GM18502 (cell line): ENCODE data around the gene BCKDK.

Experiments
- ATAC-seq: cut with Tn5 transposase; IDR thresholded peaks from one replicate; pipeline ENCODE4 v1.9.1; 2021; ENCODE audit warnings: mild to moderate bottlenecking; ENCODE audit not compliant: unreplicated experiment, poor library complexity

The BCKDK gene

DNA sequence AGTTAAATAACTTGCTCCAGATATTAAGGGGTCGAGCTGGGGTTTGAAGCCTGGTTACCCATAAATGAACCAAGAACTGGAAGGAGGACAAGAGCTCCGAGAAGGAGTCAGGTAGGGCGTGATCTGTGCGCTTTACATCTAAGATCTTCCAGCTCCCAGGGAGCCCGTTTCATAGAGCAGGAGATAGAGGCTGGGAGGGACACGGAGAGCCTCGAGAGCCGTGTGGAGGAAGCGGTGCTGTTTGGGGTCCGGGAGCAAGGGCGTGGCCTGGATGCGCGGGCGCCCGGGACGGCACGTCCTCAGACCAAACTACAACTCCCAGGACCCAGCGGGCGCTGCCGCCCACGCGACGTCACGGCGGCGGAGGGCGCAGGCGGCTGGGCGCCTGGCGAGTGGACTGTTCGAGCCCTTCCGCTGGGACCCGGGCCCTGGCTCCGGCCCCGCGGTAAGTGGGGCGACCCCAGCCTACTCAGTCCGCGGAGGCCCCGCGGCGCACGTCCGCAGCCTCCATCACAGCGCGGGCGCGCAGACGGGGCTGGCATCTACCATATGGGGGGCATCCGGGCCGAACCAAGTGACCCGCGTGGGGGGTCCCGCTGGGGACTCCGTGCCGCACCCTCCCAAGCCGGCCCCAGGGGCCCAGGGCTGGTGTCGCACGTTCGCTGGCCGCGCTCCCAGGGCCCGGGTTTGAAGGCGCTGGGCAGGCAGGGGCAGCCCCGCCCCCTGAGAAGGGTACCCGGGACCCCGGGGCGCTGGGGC is at the start of gene BCKDK:
TSS of gene BCKDK (plus strand) at position 352 of the 759 bp plus-strand sequence. CDS start 838 bp downstream, outside the sequence.
- ATAC-seq = peak; percentile 85

DNA sequence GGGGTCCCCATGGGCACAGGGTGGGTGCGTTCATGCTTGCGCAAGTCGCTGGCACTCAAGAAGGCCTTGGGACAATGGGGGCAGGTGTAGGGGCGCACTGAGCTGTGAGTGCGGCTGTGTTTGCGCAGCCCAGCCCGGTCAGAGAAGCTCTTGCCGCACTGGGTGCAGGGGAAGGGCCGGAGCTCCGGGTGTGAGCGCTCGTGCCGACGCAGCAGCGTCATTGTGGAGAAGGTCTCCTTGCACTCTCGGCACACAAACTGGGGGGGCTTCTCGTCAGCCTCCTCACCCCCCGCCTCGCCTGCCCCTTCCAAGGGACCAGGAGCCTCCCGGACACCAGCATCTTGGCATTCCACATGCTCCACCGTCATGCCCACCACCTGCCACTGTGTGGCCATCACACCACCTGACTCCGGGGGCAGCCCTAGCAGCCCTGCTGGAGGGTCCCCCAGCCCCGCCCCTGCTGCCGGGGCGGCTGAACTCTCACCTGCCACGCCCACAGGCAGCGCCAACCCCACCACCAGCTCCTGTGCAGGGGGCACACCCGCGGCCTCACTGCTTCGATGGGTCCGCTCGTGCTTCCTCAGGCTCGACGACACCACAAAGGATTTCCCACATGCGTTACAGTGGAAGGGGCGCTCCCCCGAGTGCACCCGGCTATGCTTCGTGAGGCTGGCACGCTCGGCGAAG is 46.9 kb upstream of the BCKDK start:
- ATAC-seq = no peak

DNA sequence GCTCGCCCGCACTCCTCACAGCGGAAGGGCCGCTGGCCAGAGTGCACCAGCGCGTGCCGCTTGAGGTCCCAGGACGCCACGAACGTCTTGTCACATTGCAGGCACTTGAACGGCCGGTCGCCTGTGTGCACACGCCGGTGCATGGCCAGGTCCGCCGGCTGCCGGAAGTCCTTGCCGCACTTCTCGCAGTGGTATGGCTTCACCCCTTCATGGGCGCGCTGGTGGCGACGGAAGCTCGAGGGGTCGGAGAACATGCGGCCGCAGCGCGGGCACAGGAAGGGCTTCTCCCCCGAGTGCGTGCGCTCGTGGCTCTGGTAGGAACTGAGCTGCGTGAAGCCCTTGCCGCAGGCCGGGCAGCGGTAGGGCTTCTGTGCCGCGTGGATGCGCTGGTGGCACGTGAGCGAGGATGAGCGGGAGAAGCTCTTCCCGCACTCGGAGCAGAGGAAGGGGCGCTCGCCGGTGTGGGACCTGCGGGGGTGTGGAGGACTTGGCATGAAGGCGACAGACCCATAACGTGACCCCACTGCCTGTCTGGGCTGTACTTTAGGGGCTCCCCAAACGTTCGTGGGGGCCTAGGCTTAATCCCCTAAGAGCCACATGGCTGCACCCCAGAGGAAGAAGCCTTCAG is 46.3 kb upstream of the BCKDK start:
- ATAC-seq = no peak

DNA sequence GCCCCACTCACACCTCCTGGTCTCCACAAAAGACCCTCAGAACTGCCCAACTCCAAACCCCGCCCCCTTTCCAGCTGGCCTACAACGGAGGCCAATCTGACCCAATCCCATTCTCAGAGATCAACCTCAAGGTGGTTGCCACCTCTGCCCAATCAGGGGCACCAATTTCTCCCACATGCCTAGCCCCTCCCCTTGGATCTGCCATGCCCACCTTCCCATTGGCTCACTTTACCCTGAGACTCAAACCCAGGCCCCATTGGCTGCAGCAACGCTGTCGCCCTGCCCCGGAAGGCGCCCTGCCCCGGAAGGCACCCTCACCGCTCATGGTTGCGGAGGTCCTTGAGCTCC is 44.7 kb upstream of the BCKDK start:
- ATAC-seq = no peak

DNA sequence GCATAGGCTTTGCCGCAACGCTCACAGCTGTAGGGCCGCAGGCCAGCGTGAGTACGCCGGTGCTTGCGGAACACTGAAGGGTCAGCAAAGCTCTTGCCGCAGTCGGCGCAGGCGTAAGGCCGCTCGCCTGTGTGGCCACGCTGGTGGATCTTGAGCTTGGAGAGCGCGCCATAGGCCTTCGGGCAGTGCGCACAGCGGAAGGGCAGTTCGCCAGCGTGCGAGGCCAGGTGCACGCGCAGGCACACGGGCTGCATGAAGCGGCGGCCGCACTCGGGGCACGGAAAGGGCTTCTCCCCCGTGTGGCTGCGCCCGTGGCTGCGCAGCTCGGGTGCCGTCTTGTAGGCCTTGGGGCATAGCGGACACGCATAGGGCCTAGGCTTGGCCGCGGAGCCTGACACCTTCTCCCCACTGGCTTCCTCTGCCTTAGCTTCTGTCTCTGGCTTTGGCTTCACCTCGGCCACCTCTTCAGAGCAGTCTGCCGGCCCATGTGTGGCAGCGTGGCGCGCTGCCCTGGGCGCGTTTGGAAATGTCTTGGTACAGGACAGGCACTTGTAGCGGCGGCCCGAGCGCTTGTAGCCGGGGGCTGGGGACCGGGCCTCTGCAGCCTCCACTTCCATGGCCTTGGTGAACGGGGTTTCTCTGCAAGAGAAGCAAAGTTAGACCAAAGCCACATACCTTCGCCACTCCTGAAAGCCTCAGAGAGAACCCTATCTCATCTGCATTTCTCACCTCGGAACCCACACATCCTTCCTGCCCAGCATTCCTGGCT is 44.2 kb upstream of the BCKDK start:
- no peak for ATAC-seq

DNA sequence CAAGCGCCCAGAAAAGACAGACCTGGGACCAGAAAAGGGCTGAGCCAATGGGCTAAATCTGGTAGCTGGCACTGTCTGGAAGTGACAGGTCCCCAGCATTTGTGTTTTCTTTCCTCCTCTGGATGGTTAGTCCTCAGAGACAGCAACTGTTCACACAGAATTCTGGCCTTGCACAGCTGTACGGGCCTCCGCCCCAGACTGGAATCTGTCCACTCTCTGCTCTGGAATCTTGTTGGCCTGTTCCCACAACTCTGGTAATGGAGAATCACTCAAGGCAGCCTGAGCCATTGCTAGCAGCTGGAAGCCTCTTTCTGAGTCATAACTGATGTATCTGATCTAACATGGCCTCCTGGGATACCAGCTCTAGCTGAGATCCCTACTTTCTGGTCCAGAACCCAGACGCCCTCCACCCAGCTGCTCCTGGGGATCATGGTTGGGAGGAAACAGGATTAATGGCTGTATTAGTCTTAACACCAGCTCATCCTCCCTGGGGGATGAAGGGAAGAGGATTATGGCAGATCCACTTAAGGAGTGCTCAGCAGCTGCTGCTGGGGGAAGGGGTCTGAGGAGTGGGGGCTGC is 43.2 kb upstream of the BCKDK start:
- no peak for ATAC-seq

DNA sequence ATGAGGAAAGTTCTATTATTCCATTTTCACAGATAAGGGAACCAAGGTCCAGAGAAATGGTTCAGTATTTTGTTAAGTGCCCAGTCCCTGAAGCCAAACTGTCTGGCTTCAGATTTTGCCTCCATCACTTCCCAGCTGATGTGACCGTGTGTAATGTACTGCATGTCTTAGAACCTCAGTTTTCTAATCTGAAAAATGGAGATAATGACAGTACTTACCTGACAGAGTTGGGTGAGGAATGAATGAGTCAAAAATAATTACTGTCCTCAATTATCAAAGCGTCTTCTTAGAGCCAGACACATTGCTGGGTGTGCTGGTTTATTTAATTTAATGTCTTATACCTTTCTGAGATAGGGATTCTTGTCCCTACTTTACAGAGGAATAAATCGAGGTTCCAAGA is 40.8 kb upstream of the BCKDK start:
- no peak for ATAC-seq

DNA sequence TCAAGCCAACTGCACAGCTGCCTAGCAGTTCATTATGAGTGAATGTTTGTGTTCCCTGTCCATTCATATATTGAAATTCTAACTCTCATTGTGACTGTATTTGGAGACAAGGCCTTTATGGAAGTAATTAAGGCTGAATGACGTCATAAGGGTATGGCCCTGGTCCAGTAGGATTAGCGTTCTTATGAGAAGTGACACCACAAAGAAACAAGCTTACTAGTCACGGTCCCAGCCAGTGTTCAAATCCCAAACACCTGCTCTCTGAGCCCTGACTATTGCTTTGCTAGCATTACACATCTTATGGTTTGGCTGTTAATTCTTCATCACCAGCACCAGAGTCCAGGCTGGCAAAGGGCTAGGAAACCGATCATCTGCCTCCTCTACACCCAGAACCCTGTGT is 36.3 kb upstream of the BCKDK start:
- ATAC-seq = no peak

DNA sequence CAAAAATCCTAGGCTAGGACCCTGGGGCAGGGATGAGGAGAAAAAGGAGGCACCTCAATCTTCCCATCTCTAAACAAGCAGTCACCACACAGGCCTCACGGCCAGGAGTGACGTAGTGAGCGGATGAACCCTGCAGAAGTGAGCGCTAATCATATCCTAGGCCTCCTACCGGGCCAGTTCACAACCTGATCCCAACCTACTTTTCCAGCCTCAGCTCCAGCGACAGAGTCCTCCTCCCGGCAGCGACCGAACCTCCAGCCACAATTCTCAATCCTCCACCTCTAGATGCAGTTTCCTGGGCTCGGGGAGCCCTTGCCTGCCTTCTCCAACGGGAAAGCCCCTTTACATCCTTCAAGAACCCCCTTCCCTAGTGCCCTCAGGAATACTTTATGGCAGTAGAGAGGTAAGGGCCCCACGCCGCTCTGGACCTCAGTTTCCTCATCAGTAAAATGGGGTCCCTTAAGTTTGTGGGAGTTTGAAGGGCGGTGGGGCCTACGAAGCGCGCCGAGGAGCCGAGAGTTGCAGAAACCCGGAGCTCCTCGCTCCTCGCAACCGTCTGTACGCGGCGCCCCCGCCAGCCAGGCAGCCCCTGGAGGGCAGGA is 35.5 kb upstream of the BCKDK start:
- ATAC-seq = peak; percentile 3

DNA sequence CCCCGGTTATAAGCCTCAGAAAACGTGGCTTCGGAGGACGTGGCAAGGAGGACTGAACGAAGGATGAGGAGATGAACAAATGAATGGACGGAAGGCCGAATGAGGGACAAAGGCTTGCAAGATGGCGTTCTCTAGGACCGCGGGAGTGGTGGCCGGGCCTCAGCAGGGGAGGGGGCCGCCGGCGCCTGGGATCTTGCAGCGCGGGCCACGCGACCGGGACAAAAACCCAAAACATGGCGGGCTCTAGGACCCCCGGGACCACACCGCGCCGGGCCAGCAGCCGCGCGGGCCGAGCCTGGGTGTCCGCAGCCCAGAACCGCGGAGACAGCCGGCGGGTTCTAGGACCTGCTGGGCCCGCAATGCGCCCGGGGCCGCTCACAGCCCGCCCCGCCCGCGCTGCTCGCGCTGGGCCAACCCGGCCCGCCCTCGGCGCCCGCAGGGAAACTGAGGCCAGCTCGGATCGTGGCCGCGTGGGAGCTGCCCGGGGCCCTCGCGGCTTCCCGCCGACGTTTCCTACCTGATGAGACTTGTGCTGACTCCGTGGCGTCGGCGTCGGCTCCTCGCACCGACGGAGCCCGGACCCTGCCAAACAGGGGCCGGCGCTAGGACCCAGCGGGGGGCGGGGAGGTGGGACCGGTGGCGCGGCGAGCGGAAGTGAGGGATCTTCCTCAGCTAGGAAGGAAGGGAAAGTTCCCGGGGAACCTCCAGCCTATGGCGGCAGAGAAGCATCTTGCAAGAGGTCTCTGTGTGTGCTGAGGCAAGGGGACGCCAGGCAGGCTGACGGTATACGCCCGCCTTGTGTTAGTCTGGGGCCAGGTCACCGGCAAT is 34.8 kb upstream of the BCKDK start:
- ATAC-seq = peak; percentile 54

DNA sequence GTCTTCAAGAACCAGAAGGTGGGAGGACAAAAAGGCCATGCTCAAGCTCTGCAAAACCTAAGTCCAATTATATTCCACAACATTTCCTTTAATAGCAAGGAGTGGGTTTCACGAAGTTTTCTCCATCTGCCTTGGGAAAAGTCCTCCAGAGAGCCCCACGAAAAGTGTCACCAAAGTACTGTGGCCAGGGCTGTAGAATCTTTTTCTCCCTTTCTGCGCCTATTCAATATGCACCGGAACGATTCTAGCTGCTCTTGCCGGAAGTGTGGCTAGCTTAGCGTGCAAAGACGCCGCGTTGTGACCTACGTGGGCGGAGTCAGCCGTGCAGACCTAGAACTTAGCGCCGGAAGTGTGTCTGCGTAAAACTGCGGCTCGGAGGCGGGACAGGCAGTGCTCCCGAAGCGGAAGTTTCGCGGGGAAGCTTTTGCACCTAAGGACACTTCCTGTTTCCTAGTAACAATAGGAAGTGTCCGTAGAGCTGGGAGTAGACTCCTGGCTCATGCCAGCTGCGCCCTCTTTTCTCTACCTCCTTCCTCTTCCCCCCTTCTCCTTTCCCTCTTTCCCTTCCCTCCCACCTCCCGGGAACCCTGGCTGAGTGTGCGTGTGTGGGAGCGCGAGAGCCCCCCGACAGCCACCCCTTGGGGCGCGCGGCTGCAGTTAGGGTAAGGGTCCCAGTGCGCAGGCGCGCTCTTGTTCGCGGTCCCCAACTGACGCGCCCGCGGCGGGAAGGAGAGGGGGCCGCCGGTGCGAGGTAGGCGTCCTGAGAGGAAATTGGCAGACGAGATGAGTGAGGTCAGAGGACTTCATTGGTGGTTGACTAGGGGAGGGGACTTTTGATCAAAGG is 34.0 kb upstream of the BCKDK start, which contains the start of the genes ZNF646 and ZNF668:
TSS of gene ZNF646 (plus strand) at position 453 of the 844 bp plus-strand sequence. CDS start 1,903 bp downstream, outside the sequence.
TSS of gene ZNF668 (minus strand) at position 271 of the 844 bp plus-strand sequence. CDS start 9,781 bp downstream, outside the sequence.
- peak; percentile 77 for ATAC-seq

DNA sequence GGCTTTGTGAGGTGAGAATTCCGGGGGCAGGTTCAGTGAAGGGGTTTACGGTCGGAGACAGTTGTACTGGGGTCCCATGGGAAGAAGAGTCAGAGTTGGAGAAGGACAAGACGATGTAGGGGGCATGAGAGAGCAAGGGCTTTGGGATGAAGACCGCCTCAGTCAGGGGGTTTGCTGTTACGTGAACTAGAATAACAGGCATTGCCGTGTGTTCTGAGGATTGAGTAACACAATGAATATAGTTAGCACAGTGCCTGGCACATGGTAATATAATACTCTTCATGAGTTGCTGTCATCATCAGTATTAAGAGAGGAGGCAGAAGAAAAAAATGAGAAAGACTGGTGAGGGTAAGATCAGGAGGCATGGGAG is 33.4 kb upstream of the BCKDK start:
- no peak for ATAC-seq

DNA sequence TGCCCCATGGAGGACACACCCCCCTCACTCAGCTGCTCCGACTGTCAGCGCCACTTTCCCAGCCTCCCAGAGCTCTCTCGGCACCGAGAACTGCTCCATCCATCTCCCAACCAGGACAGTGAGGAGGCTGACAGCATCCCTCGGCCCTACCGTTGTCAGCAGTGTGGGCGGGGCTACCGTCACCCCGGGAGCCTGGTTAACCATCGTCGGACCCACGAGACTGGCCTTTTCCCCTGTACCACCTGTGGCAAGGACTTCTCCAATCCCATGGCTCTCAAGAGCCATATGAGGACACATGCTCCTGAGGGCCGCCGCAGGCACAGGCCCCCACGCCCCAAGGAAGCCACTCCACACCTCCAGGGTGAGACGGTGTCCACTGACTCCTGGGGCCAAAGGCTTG is 31.9 kb upstream of the BCKDK start:
- ATAC-seq = no peak

DNA sequence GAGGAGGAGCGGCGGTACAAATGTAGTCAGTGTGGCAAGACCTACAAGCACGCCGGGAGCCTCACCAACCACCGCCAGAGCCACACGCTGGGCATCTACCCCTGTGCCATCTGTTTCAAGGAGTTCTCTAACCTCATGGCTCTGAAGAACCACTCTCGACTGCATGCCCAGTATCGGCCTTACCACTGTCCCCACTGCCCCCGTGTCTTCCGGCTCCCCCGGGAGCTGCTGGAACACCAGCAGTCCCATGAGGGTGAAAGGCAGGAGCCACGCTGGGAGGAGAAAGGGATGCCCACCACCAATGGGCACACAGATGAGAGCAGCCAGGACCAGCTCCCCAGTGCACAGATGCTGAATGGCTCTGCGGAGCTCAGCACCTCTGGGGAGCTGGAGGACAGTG is 31.2 kb upstream of the BCKDK start:
- no peak for ATAC-seq

DNA sequence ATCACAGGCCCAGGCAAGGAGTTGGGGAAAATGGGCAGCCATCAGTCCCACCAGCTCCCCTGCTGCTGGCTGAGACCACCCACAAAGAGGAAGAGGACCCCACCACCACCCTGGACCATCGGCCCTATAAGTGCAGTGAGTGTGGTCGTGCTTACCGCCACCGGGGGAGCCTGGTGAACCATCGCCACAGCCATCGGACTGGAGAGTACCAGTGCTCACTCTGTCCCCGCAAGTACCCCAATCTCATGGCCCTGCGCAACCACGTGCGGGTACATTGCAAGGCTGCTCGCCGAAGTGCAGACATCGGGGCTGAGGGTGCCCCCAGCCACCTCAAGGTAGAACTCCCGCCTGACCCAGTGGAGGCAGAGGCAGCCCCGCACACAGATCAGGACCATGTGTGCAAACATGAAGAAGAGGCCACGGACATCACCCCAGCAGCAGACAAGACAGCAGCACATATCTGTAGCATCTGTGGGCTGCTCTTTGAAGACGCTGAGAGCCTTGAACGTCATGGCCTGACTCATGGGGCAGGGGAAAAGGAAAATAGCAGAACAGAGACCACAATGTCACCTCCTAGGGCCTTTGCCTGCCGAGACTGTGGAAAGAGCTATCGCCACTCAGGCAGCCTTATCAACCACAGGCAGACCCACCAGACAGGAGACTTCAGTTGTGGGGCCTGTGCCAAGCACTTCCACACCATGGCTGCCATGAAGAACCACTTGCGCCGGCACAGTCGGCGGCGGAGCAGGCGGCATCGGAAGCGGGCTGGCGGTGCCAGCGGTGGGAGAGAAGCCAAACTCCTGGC is 30.4 kb upstream of the BCKDK start:
- no peak for ATAC-seq

DNA sequence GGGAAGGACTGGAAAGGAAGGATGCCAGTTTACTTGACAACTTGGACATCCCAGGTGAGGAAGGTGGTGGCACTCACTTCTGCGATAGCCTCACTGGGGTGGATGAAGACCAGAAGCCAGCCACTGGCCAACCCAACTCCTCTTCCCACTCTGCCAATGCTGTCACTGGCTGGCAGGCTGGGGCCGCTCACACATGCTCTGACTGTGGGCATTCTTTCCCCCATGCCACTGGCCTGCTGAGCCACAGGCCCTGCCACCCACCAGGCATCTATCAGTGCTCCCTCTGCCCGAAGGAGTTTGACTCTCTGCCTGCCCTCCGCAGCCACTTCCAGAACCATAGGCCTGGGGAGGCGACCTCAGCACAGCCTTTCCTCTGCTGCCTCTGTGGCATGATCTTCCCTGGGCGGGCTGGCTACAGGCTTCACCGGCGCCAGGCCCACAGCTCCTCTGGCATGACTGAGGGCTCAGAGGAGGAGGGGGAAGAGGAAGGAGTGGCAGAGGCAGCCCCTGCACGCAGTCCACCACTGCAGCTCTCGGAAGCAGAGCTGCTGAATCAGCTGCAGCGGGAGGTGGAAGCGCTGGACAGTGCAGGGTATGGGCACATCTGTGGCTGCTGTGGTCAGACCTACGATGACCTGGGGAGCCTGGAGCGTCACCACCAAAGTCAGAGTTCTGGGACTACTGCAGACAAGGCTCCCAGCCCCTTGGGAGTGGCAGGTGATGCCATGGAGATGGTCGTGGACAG is 29.4 kb upstream of the BCKDK start:
- no peak for ATAC-seq
